Measurements from ENCODE around the gene WNT7B.

The WNT7B gene

GRCh38 chr22:45969801-45970470, 7.0 kb downstream of the WNT7B start:
- DNase-seq, result no peak

GRCh38 chr22:45969414-45969799, 7.6 kb downstream of the WNT7B start:
- DNase-seq, result peak; percentile 27

GRCh38 chr22:45968751-45969413, 8.1 kb downstream of the WNT7B start:
- DNase-seq, result peak; percentile 83

- DNase-seq, result peak; percentile 26
Observed at GRCh38 chr22:45968003-45968650, 8.8 kb downstream of the WNT7B start.

- no peak for DNase-seq
Observed at GRCh38 chr22:45966895-45967365, 10.0 kb downstream of the WNT7B start.

GRCh38 chr22:45966320-45966894, 10.6 kb downstream of the WNT7B start:
- no peak for DNase-seq

- no peak for DNase-seq
Observed at GRCh38 chr22:45965563-45965962, 11.4 kb downstream of the WNT7B start.

GRCh38 chr22:45964926-45965527, 11.9 kb downstream of the WNT7B start:
- DNase-seq, result no peak

- no peak for DNase-seq
Observed at GRCh38 chr22:45964372-45964771, 12.6 kb downstream of the WNT7B start.

- DNase-seq, result no peak
Observed at GRCh38 chr22:45963821-45964220, 13.1 kb downstream of the WNT7B start.

GRCh38 chr22:45962756-45963324, 14.1 kb downstream of the WNT7B start:
- no peak for DNase-seq

- DNase-seq, result no peak
Observed at GRCh38 chr22:45962434-45962718, 14.6 kb downstream of the WNT7B start.

- no peak for DNase-seq
Observed at GRCh38 chr22:45961679-45962433, 15.1 kb downstream of the WNT7B start.

GRCh38 chr22:45960477-45961386, 16.2 kb downstream of the WNT7B start:
- DNase-seq, result no peak

- no peak for DNase-seq
Observed at GRCh38 chr22:45959719-45960476, 17.1 kb downstream of the WNT7B start.

GRCh38 chr22:45958971-45959370, 18.0 kb downstream of the WNT7B start:
- no peak for DNase-seq

GRCh38 chr22:45957826-45958225, 19.1 kb downstream of the WNT7B start:
- DNase-seq, result no peak

GRCh38 chr22:45953178-45953577, 23.8 kb downstream of the WNT7B start:
- DNase-seq, result no peak

GRCh38 chr22:45952553-45952952, 24.4 kb downstream of the WNT7B start:
- no peak for DNase-seq

GRCh38 chr22:45952151-45952550, 24.8 kb downstream of the WNT7B start:
- DNase-seq, result no peak

GRCh38 chr22:45949891-45950290, 27.1 kb downstream of the WNT7B start:
- DNase-seq, result no peak
